Small intestine (tissue), 7 donors: Measurements from ENCODE around the gene DENND4C. TPM values are rescaled to one million over a fixed set of nuclear protein-coding genes. Genes with fewer than 3 reads are reported as not detected.

Experiments
- DNase-seq, 2 donors: peaks; one replicate each; pipeline versions ENCODE4 v3.0.0 to v3.0.0-alpha.2; 2013
- FAIRE-seq: peaks from 2 replicates; lab custom pipeline; 2012; peaks lifted over from hg19 to GRCh38; lab: Jason Lieb, UNC
- H3K27ac ChIP-seq, 3 donors: one replicate each; pipeline ENCODE4 v1.5.1; 2013; ENCODE audit warnings: low read length in 2 of 3, mild to moderate bottlenecking in 2 of 3, control low read depth in 1 of 3, inconsistent platforms in 1 of 3, low read depth in 1 of 3, moderate library complexity in 1 of 3
- H3K27me3 ChIP-seq, 3 donors: one replicate each; pipeline ENCODE4 v1.6.1; 2013; ENCODE audit warnings: low read length in 3 of 3, inconsistent platforms in 1 of 3; ENCODE audit not compliant: control insufficient read depth in 3 of 3, insufficient read depth in 3 of 3
- H3K36me3 ChIP-seq, 3 donors: one replicate each; pipeline ENCODE4 v1.6.1; 2013; ENCODE audit warnings: low read length in 3 of 3, inconsistent platforms in 1 of 3, low read depth in 1 of 3, mild to moderate bottlenecking in 1 of 3, moderate library complexity in 1 of 3; ENCODE audit not compliant: control insufficient read depth in 3 of 3, insufficient read depth in 2 of 3
- H3K4me1 ChIP-seq, 3 donors: one replicate each; pipeline ENCODE4 v1.6.1; 2013; ENCODE audit warnings: low read length in 2 of 3, inconsistent platforms in 1 of 3, low read depth in 1 of 3, mild to moderate bottlenecking in 1 of 3, moderate library complexity in 1 of 3; ENCODE audit not compliant: control insufficient read depth in 3 of 3, insufficient read depth in 2 of 3
- H3K4me3 ChIP-seq, 3 donors: one replicate each; pipeline ENCODE4 v1.5.1; 2013; ENCODE audit warnings: low read length in 3 of 3, control low read depth in 1 of 3, inconsistent platforms in 1 of 3, low read depth in 1 of 3, mild to moderate bottlenecking in 1 of 3, moderate library complexity in 1 of 3
- H3K9me3 ChIP-seq, 2 donors: one replicate each; pipeline ENCODE4 v1.6.1; 2013; ENCODE audit warnings: low read depth in 1 of 2, low read length in 1 of 2; ENCODE audit not compliant: control insufficient read depth in 2 of 2, insufficient read depth in 1 of 2
- WGBS, 3 donors: extraction: QIAGEN DNeasy Blood & Tissue Kit; methylation state at CpG; one replicate each; pipeline ENCODE4 v1.1.7; 2013; 5-methylcytosine and 5-hydroxymethylcytosine counted together
- polyA plus RNA-seq, 4 donors: library from polyadenylated mRNA; stranded (reverse) in 3 of 4; unstranded in 1 of 4; fragments of 200-250 nt in 3 of 4; fragments of 120-200 nt in 1 of 4; gene quantifications; one replicate each; pipeline versions ENCODE4 v1.2.1 to v1.2.3, GENCODE V29; 2013
- donor health status: healthy with polysubstance abuse.
- donor health status: control.
- donor health status: control.
- donor health status: Bipolar disorder and iron deficiency.
- donor health status: healthy.

The DENND4C gene
- polyA plus RNA-seq, 4 donors: 13.8 to 45.6 (median 17.7) TPM

DNA sequence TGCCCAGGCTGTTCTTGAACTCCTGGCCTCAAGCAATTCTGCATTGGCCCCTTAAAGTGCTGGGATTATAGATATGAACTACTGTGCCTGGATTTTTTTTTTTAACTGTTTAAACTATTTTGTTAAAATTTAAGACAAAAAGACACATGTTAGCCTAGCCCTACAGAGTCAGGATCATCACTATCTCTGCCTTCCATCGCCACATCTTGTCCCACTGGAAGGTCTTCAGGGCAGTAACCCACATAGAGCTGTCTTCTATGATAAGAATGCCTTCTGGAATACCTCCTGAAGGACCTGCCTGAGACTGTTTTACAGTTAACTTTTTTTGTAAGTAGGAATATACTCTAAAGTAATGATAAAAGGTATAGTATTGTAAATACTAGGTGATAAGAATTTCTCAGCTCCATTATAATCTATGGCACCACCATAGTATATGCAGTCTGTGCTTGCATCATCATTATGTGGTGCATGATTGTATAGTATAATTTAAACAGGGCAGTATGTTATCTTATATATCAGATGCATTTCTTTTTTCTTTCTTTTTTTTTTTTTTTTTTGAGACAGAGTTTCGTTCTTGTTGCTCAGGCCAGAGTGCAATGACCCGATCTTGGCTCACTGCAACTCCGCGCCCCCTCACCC, 52.7 kb downstream of the DENND4C start:
- Histone ChIP-seq H3K4me1 (peaks cover 0 to 3% (median 0%) of the 10 kb centered on the region in 3 donors), H3K27me3 (no peaks in the 10 kb centered on the region), H3K9me3 (no peaks in the 10 kb centered on the region), H3K36me3 (peaks cover 0 to 18% (median 2%) of the 10 kb centered on the region in 3 donors), H3K27ac (no peak overlapping the region), H3K4me3 (no peak overlapping the region)
- WGBS, 3 donors: 85 to 91% (median 85%) methylated on average over 5 of the region's 5 CpGs
- DNase-seq (no peak), FAIRE-seq (no peak)

DNA sequence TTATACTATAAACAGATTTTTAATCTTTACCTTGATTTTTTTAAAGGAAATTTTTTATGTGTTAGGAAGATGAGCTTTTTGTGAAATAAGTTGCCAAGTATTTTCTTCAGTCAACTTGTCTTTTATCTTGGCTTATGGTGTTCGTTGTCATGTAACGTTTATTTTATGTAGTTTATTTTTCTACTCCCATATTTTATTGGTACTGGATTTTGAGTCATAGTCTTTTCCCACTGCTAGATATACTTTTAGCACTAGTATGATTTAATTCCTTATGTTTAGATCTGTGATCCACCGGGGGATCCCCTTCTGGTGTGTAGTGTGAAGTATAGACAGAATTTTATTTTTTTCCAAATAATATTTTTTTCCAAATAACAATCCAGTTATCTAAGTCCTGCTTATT, 54.2 kb downstream of the DENND4C start:
- Histone ChIP-seq H3K4me3 (no peak overlapping the region), H3K4me1 (peaks cover 0 to 3% (median 0%) of the 10 kb centered on the region in 3 donors), H3K9me3 (no peaks in the 10 kb centered on the region), H3K36me3 (peaks cover 0 to 13% (median 5%) of the 10 kb centered on the region in 3 donors), H3K27ac (no peak overlapping the region), H3K27me3 (no peaks in the 10 kb centered on the region)
- no peak for FAIRE-seq
- DNase-seq: peak in 1 of 2 donors; percentile 21
- WGBS, 3 donors: 37 to 60% (median 40%) methylated on average over 3 of the region's 3 CpGs

- no peak for FAIRE-seq
- peak; percentile 68 to 82 for DNase-seq
- Histone ChIP-seq H3K9me3 (no peaks in the 10 kb centered on the region), H3K4me1 (peaks cover 0 to 3% (median 0%) of the 10 kb centered on the region in 3 donors), H3K4me3 (no peak overlapping the region), H3K27ac (peak overlapping the region in 1 of 3 donors; percentile 14), H3K27me3 (no peaks in the 10 kb centered on the region), H3K36me3 (peaks cover 0 to 14% (median 7%) of the 10 kb centered on the region in 3 donors)
- 11 to 36% (median 34%) methylated on average over 5 of the region's 5 CpGs for WGBS, 3 donors
These were observed 56.2 kb downstream of the DENND4C start for GRCh38 chr9:19286634-19287188.

DNA sequence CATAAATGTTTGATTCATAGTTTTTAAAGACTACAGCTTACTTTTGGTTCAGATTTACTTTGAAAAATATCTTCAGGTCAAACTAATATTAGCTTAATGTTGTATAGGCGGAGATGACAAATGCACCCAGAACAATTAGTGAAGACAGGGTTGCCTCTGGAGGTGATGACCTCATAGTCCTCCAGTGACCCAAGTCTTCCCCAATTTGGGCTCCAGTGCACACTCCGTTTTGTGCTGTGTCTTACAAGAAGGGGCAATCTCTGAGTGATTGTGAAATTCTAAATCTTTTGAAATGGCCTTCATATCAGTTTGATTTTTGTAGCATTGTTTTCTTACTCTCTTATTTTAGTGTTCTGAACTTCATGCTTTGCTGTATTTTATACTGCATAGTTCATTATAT, 57.6 kb downstream of the DENND4C start:
- FAIRE-seq (no peak), DNase-seq (no peak)
- H3K4me3 ChIP-seq: no peak overlapping the region
- 90 to 96% (median 91%) methylated on average over 2 of the region's 2 CpGs for WGBS, 3 donors
- H3K27me3 ChIP-seq: no peaks in the 10 kb centered on the region
- no peaks in the 10 kb centered on the region for H3K9me3 ChIP-seq
- H3K4me1 ChIP-seq: peaks cover 0 to 3% (median 0%) of the 10 kb centered on the region in 3 donors
- no peak overlapping the region for H3K27ac ChIP-seq
- H3K36me3 ChIP-seq: peaks cover 2 to 22% (median 8%) of the 10 kb centered on the region in 3 donors

DNA sequence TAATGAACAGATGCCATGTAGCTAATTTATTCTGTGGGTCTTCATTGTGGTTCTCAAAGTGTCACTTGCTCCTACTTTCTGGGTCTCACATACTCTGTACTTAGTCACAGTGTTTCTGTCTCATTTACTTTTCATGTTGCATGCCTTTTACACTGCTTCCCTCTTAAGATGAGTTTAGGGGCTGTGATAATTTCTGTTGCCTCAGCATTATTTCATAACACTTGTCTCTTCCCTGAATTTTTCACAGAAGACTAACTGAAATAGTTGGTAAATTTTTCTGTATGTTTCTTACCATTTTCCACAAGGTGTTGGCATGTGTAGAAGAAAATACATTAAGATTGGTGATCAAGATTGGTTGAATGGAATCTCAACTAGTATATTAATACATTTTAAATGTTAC, 59.6 kb downstream of the DENND4C start:
- H3K4me3 ChIP-seq: no peak overlapping the region
- no peak overlapping the region for H3K27ac ChIP-seq
- H3K36me3 ChIP-seq: peaks cover 2 to 22% (median 12%) of the 10 kb centered on the region in 3 donors
- no peaks in the 10 kb centered on the region for H3K27me3 ChIP-seq
- no peaks in the 10 kb centered on the region for H3K9me3 ChIP-seq
- peaks cover 0 to 3% (median 0%) of the 10 kb centered on the region in 3 donors for H3K4me1 ChIP-seq
- FAIRE-seq: no peak
- no peak for DNase-seq

GRCh38 chr9:19294219-19294618, 63.7 kb downstream of the DENND4C start:
- peaks cover 0 to 4% (median 0%) of the 10 kb centered on the region in 3 donors for H3K4me1 ChIP-seq
- H3K36me3 ChIP-seq: peaks cover 2 to 18% (median 11%) of the 10 kb centered on the region in 3 donors
- FAIRE-seq: no peak
- no peak overlapping the region for H3K4me3 ChIP-seq
- H3K9me3 ChIP-seq: no peaks in the 10 kb centered on the region
- no peak overlapping the region for H3K27ac ChIP-seq
- no peak for DNase-seq
- no peaks in the 10 kb centered on the region for H3K27me3 ChIP-seq
- WGBS, 3 donors: 92 to 97% (median 97%) methylated on average over 4 of the region's 4 CpGs

- Histone ChIP-seq H3K4me3 (no peak overlapping the region), H3K9me3 (no peaks in the 10 kb centered on the region), H3K4me1 (peaks cover 0 to 4% (median 0%) of the 10 kb centered on the region in 3 donors), H3K36me3 (peaks cover 2 to 18% (median 13%) of the 10 kb centered on the region in 3 donors), H3K27me3 (no peaks in the 10 kb centered on the region), H3K27ac (peak overlapping the region in 1 of 3 donors; percentile 70)
- DNase-seq (peak; percentile 25 to 75), FAIRE-seq (peak; percentile 49)
- 77 to 88% (median 85%) methylated on average over 2 of the region's 2 CpGs for WGBS, 3 donors
These were observed 68.0 kb downstream of the DENND4C start for GRCh38 chr9:19298436-19299000.

- peaks cover 0 to under 1% (median 0%) of the 10 kb centered on the region in 3 donors for H3K4me1 ChIP-seq
- FAIRE-seq: no peak
- H3K36me3 ChIP-seq: peaks cover 2 to 23% (median 15%) of the 10 kb centered on the region in 3 donors
- no peaks in the 10 kb centered on the region for H3K27me3 ChIP-seq
- no peak overlapping the region for H3K4me3 ChIP-seq
- DNase-seq: no peak
- H3K9me3 ChIP-seq: no peaks in the 10 kb centered on the region
- no peak overlapping the region for H3K27ac ChIP-seq
- 97 to 100% (median 98%) methylated on average over 1 of the region's 1 CpG for whole genome bisulfite sequencing, 3 donors
These were observed 72.7 kb downstream of the DENND4C start for GRCh38 chr9:19303216-19303615.
